GM21381 (cell line): Measurements from ENCODE around the gene DTNB.
A peak's percentile ranks its signal among the peaks of the same experiment; 100 is the strongest.

Experiments
- ATAC-seq: cut with Tn5 transposase; IDR thresholded peaks from one replicate; pipeline ENCODE4 v1.9.1; 2021; ENCODE audit warnings: mild to moderate bottlenecking, moderate library complexity; ENCODE audit not compliant: unreplicated experiment

DTNB gene

DNA sequence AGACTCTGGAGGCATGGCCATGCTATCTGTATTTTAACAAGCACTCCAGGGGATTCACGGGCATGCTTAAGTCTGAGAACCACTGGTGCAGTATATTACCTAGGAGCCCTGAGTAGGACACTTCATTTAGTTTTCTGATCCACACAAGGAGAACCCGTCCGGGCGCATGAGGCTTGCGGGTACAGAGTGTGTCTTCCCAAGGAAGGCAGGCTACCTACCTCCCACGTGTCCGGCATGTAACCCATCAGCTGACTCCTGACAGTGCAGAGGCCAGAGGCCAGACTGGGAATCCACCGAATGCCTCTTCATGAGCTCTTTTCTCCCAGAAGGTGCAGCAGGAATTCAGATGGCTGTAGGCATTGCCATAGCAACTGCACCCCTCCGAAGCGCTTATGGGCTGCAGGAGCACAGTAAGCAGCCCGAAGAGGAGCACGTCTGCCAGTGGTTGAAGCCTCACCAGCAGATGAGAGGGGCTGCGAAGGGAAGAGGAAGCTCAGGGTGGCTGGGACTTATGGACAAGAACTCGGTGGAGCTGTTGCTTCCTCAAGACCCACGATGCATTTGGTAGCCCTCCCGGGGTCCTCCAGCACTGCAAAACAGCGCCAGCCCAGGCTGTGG lies 297.9 kb downstream of the DTNB start:
- no peak for ATAC-seq

DNA sequence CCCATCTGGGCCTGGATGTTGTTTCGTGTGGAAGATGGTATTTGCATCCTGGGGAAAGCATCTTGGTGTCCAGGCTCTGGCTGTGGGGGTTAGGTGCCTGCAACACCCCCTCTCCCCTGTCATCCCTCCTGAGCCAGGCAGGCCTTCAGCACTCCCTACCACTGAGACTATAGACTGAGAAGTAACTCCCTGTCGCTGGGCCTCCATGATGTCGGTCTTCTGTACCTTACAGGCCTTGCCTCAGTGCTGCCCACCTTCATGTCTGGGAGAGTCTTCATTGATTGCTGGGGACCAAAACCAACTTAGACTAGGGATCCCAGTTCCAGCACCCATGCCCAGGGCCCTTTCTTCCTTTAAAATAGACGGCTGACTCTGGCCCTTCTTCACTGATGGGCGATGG lies 298.6 kb downstream of the DTNB start:
- no peak for ATAC-seq

DNA sequence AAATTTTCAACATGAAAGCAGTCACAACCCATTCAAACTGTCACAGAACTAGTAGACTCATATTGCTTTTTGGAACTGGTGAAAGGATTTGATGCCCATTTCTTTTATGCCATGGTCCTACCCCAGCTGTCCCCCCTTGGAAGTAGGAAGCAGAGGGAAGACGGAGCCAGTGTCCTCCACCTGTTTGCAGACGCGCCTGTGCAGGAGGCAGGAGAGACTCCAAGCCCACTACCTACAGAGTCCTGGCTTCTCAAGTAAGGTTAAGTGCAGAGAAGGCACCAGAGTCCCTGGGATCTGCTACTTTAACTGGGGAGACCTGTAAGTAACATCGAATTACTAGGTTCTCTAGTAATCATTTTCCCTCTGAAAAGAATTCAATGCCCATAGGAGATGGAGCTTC lies 299.0 kb downstream of the DTNB start:
- ATAC-seq = no peak

DNA sequence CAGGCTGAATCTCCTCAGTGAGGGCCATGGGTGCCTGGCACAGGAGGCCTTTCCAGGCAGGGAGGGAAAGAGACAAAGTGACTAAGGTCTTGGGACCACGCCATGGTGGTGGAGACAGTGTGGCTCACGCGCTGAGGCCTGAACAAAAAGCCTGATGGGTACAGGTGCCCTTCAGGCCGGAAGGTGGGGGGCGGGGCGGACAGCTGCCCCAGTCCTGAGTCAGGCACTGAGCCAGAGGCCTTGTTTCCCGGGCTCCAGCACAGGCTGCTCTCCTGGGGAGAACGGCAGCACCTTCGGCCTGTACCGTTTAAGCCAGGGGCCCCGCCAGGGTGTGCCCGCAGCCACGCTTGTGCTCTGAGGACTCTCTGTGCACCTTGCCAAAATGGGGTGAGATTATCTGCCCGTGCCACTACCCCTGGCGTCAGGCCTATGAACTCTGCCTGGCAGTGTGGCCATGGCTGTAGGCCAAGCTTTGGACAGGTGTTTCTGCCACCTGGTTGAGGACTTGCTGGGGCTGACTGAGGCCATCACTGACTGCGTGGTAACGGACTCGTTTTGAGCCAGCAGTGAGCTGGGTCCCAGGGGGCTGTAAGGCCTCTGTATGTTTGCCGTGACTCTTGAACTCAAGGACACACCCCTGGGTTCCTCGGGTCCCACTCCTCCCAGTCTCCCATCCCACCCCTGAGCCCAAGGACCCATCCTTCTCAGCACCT lies 300.0 kb downstream of the DTNB start:
- no peak for ATAC-seq

DNA sequence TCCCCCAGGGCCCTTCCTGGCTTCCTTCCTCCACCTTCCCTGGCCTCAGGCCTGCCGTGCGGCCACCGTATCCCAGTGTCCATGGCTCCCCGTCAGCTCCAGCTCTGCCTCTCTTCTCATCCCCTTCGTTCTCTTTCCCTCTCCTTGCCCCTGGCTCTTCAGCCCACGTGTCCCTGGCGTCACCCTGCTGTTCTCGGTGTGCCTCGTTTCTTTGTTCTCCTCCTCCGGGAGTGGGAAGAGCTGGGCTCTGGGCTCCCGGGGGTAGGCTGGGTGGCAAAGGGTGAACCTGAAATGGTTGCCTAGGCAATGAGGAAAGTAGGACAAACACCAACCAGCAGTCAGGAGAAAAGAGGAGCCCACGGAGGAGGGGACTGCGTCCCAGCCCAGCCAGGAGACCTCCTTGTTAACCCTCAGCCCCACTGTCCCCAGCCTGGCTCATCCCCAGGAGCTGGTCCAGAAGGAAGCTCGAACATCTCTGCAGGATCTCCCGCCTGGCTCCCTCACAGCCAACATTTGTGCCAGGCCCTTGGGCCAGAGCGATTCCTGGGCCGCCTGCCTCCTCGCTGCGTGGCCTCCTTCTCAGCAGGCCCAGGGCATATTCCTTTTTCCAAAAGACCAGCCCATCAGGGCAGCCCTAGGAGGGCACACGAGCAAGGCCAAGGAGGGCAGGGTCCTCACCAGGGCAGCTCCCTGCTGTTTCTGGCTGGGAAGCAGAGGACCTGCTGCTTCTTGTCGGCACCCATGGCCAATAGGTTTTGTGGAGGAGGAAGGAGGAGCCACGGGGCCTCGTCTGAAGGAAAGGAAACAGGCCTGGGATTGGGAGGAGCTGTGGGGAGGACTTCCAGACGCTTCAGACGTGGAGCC lies 300.7 kb downstream of the DTNB start:
- ATAC-seq = no peak

DNA sequence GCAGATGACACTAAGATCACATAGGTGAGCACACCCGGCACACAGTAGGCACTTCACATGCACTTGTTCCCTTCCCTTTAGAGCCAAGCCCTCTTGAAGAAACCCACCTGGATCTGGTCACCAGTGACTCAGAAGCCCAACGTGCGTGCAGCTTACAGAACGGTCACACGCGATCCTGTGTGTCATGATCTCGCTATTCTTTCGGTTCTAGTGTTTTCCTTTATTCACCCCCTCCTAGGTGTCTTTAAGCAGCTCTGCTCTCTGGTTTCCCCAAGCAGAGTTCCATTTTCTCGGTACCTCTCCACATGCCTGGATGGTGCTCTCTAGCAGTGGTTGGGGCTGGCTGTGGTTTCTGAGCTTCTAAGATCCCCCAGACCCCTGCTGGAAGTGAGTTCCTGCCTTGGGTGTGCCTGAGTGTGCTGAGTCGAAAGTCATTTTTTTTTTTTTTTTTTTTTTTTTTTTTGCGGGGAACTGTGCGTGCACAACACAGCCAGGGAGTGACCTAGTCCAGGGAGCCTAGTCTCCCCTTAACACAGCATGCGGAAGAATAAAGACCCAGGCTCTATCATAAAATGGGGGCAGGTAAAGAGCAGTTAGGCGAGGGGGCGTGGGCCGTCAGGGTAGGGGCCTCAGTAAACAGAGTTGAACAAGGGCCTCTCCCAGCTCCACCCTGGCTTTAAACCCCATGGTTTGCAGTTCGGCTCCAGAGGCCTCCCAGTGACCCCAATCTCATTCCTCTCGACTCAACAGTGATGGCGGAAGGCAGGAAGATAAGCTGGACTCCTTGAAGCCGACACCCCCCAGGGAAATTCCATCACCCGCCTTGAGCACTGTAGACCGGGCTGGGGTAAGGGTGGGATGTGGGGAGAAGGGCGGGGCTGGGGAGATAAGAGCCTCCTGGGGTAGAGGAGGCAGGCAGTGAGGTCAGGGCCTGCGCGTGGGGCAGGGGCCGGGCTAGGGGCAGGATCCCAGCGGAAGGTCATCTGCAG lies 301.8 kb downstream of the DTNB start:
- ATAC-seq = no peak

DNA sequence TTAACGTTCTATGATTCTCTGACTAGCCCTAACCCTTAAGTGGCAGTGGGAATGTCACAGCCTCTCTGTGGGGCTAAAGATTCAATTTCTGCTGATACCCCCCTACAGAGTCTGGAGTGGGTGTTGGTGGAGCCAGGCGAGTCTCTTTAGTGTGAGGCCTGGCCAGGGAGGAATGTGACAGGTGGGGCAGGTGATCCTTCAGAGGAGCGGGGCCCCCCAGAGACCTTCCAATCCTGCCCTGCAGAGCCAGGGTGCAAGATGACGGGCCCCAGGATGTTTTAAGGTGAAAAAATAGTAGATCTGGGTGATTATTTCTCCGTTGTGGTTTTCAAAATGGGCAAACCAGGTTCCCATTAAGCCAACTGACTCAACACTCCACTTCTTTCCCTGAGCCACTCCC lies 303.5 kb downstream of the DTNB start:
- ATAC-seq = no peak

DNA sequence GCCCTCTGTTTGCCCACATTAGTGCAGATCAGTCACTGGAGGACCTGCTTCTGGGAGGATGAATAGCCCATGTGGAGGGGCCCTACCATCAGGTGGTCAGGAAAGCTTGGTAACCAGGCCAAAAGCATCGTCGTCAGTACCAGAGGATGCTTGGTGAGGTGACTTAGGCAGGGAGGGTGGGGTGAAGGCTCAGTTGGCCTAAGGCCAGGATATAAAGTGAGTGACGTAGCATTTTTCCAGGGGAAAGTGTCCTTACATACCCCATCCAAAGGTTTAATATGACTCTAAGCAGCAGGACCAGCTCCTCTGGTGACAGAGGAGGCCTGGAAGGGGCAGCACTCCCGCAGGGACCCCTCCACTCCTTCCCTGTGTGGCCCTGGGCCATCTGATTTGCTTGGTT lies 303.9 kb downstream of the DTNB start:
- no peak for ATAC-seq

DNA sequence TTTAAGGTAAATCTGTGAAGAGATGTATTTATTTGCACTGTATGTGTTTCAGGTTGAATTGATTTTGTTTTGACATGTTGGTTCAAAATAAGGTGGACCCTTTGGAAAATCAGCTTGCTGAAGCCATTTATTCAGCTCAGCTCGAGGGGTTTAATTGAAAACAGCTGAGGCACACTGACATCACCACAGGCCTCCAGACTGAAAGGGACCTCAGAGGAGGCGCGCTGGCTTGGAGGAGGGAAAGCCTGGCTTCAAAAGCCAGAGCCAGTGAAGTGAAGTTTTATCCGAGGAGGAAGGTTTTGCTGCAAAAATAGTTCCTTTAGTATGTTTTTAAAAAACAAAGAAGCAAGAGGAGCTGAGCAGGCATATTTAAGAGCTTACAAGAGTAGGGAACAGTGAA lies 304.7 kb downstream of the DTNB start:
- ATAC-seq = no peak

DNA sequence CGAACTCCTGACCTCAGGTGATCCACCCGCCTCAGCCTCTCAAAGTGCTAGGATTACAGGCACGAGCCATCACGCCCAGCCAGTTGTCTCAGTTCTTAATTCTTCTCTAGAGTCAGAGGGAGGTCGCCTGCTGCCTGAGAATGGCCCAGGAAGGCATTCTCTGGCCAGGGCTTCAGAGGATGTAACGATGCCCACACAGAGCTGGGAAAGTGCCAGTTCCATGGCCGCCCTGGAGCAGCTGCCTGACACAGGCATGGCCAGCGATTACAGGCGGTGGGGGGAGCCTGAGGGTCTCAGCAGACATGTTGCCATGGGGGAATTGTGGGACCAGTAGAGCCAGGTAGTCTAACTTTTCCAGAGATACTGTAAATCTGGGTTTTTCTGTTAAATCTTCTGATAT lies 306.1 kb downstream of the DTNB start:
- ATAC-seq = no peak

DNA sequence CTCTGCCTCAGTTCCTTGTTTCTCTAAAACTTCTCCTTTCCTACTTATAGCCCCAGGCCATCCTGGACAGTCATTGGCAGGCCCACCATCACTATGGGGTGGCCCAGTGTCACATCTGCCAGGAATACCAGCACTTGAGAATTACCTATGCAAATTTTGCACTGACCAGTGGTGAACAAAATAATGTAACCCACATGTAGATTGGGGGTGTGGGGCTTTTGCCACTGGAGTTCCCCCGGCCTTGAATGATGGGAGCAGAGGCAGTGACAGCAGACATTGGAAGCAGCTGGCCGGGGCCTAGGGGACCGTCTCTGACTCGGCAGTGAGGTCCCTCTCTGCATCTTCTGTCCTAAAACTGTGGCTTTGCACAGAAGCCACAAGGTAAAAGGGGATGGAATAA lies 306.7 kb downstream of the DTNB start:
- ATAC-seq = no peak

DNA sequence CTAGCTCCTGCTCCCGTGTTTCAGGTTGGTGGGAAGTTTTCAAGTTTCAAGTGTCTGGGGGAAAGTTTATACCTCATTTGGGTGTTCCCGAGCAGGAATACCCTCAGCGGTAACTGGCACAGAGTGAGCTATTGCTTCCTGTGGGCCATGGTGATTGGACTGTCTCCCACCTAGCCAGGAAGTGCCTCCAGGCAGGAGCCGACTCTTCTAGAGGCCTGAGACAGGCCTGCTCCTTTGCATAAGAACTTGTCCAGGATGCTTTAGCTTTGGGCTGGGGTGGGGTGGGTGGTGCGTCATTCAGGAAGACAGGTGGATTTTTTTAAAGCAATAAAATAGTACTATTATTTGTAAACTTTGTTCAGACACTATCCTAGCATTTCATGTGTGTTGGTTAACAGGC lies 308.1 kb downstream of the DTNB start:
- no peak for ATAC-seq

DNA sequence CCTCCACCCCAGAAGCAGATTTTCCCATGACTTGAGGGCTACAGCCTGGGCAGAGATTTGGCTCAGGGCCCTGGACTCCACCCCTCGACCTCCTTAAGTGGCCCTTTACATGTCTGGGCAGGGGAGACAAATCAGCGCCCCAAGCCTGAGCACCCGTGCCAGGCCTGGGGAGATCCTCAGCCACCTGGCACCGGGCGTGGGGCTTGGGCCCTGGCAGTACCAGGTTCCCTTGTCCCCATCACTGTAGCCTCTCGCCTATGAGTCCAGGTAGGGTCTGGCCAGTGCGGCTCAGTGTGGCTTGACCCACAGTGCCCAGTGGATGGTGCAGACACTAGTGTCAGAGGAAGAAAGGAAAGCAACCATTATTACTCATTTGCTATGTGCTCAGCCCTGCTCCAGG lies 309.6 kb downstream of the DTNB start:
- ATAC-seq = no peak

DNA sequence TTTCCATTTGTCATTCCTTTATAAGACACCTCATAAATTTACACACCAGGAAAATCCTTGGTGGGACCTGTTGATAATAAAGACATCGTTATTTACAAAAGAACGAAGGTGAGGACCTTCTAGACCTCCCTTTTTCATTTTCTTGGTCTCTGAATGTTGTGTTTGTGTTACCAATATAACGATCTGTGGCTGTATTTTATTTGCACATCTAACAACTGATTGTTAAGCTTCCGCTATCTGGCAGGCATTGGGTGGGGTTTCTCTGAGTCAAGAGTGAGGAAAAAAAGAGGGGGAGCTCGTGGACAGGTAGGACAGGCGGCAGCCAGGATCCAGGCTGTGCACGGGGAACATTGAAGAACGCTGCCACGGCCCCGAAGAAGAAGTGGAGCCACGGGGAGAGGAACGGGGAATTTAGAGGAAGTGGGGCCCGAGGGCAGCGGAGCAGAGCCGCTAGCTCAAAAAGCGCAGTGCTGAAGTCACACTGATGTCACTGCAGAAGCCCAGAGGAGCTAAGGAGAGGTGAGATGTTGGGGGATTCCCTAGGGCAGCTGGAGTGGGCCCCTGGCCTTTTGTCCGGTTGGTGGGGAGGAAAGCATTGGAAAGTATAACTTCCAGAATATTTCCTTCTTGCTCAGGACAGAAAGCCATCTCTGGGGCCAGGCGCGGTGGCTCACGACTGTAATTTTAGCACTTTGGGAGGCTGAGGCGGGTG lies 310.8 kb downstream of the DTNB start:
- ATAC-seq = peak; percentile 62

DNA sequence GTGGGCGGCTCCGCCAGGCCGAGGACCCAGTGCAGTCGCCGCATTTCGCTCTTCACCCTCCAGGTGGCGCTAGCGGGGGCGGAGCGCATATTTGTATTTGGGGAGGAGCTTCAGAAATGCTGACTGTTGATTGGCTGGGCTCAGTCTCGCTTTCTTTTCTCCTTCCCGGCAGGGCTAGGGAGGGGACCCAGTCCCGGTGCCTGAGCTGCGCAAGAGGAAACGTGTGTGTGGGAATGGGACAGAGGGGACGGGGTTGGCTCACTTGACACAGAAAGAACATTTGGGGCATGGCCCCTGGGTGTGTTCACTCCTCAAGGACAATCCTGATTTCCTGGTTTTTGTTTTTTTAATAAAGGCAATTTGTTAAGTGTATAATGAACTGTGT lies 311.3 kb downstream of the DTNB start:
- peak; percentile 87 for ATAC-seq

DNA sequence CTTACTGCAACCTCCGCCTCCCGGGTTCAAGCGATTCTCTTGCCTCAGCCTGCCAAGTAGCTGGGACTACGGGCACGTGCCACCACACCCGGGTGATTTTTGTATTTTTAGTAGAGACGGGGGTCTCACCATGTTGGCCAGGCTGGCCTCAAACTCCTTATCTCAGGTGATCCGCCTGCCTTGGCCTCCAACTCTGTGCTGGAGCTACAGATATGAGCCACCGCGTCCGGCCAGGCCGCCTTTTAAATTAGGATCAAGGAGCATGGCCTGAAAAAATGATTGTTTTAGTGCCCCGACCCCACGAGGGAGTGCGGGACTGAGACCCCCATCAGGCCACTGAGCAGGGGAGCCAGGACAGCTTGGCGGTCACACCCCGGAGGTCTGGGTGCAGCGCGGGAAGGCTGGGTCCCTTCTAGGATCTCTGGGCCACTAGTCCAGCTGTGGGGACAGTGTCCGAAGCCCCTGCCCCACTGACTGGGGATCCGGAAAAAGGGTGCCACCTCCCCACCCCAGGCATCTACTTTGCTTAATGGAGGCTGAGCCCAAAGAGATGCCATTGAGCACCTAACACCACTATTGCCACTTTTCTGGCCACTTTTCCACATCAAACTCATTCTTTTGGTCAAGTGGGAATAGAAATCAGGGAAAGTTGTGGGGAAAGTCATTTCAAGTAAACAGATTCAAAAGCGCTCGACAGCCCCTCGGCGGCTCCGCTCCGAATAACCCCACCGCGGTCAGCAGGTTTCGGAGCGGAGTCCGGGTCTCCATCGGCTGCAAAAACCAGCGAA lies 311.9 kb downstream of the DTNB start:
- ATAC-seq = no peak

DNA sequence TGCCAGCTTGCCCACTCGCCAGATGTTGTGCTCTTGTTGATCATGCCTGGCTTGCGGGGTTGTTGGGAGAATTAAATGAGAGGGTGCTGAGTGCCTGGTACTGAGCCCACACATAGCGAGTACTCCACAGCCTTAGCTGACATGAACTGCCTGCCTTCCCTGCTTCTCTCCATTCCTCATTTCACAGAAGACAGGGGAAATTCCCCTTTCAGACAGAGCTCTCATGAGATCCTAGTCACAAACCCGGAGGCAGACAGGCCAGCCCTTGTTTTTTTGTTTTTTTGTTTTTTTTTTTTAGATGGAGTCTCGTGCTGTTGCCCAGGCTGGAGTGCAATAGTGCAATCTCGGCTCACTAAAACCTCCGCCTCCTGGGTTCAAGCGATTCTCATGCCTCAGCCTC lies 314.5 kb downstream of the DTNB start:
- ATAC-seq = no peak

DNA sequence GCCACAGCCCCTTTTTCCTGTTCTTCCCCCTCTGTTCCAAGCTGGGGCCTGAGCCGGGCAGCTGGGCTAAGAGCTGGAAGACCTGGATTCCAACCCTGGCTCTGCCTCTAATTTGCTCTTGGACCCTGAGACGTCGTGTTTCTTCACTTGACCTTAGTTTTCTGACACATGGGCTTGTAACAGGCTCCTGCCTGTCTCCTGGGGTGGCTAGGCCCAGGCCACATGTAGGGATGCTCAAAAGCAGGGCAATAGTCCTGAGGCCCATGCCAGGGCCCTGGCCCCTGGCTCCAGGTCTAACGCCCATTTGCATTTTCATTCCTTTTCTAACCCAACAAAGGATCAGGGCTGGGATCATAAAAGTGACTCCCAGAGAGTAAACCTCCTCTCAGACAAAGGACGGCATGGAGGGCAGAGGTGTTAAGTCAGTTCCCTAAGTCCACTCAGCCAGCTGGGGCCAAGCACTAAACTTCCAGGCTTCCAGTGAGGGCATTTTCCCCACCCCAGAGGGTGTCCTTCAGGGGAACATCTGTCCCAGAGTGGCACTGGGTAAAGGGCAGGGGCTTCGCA lies 315.0 kb downstream of the DTNB start:
- ATAC-seq = no peak

DNA sequence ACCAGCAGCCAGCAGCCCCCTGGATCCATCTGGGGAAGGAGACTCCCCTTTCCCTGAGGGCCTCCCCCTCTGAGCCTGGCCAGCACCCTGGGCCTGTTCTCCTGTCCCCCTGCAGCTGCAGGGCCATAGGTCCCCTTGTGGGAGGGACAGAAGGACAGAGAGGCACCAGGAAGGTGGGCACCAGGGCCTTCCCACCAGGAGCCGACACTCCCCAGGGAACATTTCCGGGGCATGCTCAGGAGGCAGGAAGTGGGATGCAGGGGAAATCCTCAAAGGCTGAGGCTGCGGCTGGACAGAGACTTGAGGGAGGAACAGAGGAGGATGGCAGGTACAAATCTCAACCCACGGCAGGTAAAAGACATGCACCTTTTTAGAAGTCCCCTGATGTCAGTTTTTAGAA lies 317.3 kb downstream of the DTNB start:
- no peak for ATAC-seq
